Measurements from ENCODE around the gene FXYD6. TPM values are rescaled to one million over a fixed set of nuclear protein-coding genes. Genes with fewer than 3 reads are reported as not detected.

FXYD6 gene
- total and polyA plus RNA-seq, 9 of the 15 experiments (the other 6 are each of a cell fraction or from before 2014, with no cell fraction given), result 0.07 to 0.35 TPM; not detected in 7

DNA sequence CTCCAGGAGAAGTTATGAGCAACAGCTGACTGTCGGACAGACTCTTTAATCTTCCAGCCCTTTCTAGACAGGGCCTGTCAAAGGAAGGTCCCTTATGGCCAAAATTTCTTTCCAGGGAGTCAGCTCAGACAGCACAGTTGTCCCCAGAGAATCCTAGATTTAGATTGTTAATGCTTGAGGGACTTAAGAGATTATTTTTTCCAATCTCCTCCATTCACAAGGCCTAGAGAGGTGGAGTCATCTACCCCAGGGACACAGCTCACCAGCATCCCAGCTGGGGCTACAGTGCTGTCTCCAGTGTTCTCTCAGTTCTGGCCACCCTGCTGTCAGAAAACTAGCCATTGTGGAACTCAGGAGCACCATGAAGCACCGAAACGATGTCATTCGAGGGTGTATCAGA, 87.2 kb downstream of the FXYD6 start (continued):
- TF ChIP-seq, protein P1, sequence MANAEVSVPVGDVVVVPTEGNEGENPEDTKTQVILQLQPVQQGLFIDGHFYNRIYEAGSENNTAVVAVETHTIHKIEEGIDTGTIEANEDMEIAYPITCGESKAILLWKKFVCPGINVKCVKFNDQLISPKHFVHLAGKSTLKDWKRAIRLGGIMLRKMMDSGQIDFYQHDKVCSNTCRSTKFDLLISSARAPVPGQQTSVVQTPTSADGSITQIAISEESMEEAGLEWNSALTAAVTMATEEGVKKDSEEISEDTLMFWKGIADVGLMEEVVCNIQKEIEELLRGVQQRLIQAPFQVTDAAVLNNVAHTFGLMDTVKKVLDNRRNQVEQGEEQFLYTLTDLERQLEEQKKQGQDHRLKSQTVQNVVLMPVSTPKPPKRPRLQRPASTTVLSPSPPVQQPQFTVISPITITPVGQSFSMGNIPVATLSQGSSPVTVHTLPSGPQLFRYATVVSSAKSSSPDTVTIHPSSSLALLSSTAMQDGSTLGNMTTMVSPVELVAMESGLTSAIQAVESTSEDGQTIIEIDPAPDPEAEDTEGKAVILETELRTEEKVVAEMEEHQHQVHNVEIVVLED (CRISPR knock-in tag; IDR thresholded peaks at IDR 0.05), result no peak
- TF ChIP-seq ZNF76 (CRISPR knock-in tag; IDR thresholded peaks at IDR 0.05; ENCODE audit: borderline replicate concordance), result no peak
- no peak for TF ChIP-seq POLR2B (IDR thresholded peaks at IDR 0.05; ENCODE audit: low read depth, partially characterized antibody)

Other genes starting within 250 kb of the FXYD6 start
- gene DSCAML1, start 79.4 kb downstream of the FXYD6 start, total RNA-seq (2014; rRNA removed), result not detected in 2 replicates
- gene DSCAML1, start 79.4 kb downstream of the FXYD6 start, total RNA-seq (2014; rRNA removed; fragmentation: Illumina TruSeq; extraction: Trizol), result not detected in 2 replicates
- gene DSCAML1, start 79.4 kb downstream of the FXYD6 start, total RNA-seq (2015; rRNA removed; fragmentation: Illumina TruSeq; extraction: Trizol), result not detected in 2 replicates
- not detected in 2 replicates for gene DSCAML1, start 79.4 kb downstream of the FXYD6 start, total RNA-seq (2021)
- not detected in 2 replicates for gene DSCAML1, start 79.4 kb downstream of the FXYD6 start, polyA plus RNA-seq (2011; rRNA removed)
- not detected in 2 replicates for gene DSCAML1, start 79.4 kb downstream of the FXYD6 start, polyA plus RNA-seq (2014; fragmentation: Illumina TruSeq; extraction: Trizol)
- gene DSCAML1, start 79.4 kb downstream of the FXYD6 start, polyA plus RNA-seq (2014; fragmentation: Nextera tagmentation; extraction: Ambion mirVana), result not detected
- not detected in 2 replicates for gene DSCAML1, start 79.4 kb downstream of the FXYD6 start, polyA plus RNA-seq (2014; rRNA removed)
- not detected in 2 replicates for gene FXYD2, start 51.9 kb downstream of the FXYD6 start, total RNA-seq (2014; rRNA removed)
- not detected in 2 replicates for gene FXYD2, start 51.9 kb downstream of the FXYD6 start, total RNA-seq (2014; rRNA removed; fragmentation: Illumina TruSeq; extraction: Trizol)
- gene FXYD2, start 51.9 kb downstream of the FXYD6 start, total RNA-seq (2015; rRNA removed; fragmentation: Illumina TruSeq; extraction: Trizol), result not detected in 2 replicates
- 0.29 TPM in 1 of 2 replicates, not detected in the other for gene FXYD2, start 51.9 kb downstream of the FXYD6 start, total RNA-seq (2021)
- not detected in 2 replicates for gene FXYD2, start 51.9 kb downstream of the FXYD6 start, polyA plus RNA-seq (2011; rRNA removed)
- not detected in 2 replicates for gene FXYD2, start 51.9 kb downstream of the FXYD6 start, polyA plus RNA-seq (2014; fragmentation: Illumina TruSeq; extraction: Trizol)
- not detected for gene FXYD2, start 51.9 kb downstream of the FXYD6 start, polyA plus RNA-seq (2014; fragmentation: Nextera tagmentation; extraction: Ambion mirVana)
- gene FXYD2, start 51.9 kb downstream of the FXYD6 start, polyA plus RNA-seq (2014; rRNA removed), result not detected in 2 replicates
- 0.08 and 0.27 TPM in 2 replicates for gene TMPRSS13, start 52.7 kb upstream of the FXYD6 start, total RNA-seq (2014; rRNA removed)
- gene TMPRSS13, start 52.7 kb upstream of the FXYD6 start, total RNA-seq (2014; rRNA removed; fragmentation: Illumina TruSeq; extraction: Trizol), result 0.15 TPM in 1 of 2 replicates, not detected in the other
- gene TMPRSS13, start 52.7 kb upstream of the FXYD6 start, total RNA-seq (2015; rRNA removed; fragmentation: Illumina TruSeq; extraction: Trizol), result 0.14 and 0.19 TPM in 2 replicates
- 0.29 and 0.34 TPM in 2 replicates for gene TMPRSS13, start 52.7 kb upstream of the FXYD6 start, total RNA-seq (2021)
- gene TMPRSS13, start 52.7 kb upstream of the FXYD6 start, polyA plus RNA-seq (2011; rRNA removed), result 0.25 and 0.37 TPM in 2 replicates
- 0.13 and 0.24 TPM in 2 replicates for gene TMPRSS13, start 52.7 kb upstream of the FXYD6 start, polyA plus RNA-seq (2014; fragmentation: Illumina TruSeq; extraction: Trizol)
- gene TMPRSS13, start 52.7 kb upstream of the FXYD6 start, polyA plus RNA-seq (2014; fragmentation: Nextera tagmentation; extraction: Ambion mirVana), result under 1 TPM; 0.11 to 0.13 TPM
- 0.23 and 0.25 TPM in 2 replicates for gene TMPRSS13, start 52.7 kb upstream of the FXYD6 start, polyA plus RNA-seq (2014; rRNA removed)
- gene IL10RA, start 109.7 kb upstream of the FXYD6 start, total RNA-seq (2014; rRNA removed), result 2.9 and 3.5 TPM in 2 replicates
- gene IL10RA, start 109.7 kb upstream of the FXYD6 start, total RNA-seq (2014; rRNA removed; fragmentation: Illumina TruSeq; extraction: Trizol), result 2.0 and 2.9 TPM in 2 replicates
- 1.4 and 2.1 TPM in 2 replicates for gene IL10RA, start 109.7 kb upstream of the FXYD6 start, total RNA-seq (2015; rRNA removed; fragmentation: Illumina TruSeq; extraction: Trizol)
- 4.6 and 4.9 TPM in 2 replicates for gene IL10RA, start 109.7 kb upstream of the FXYD6 start, total RNA-seq (2021)
- 15.4 and 17.3 TPM in 2 replicates for gene IL10RA, start 109.7 kb upstream of the FXYD6 start, polyA plus RNA-seq (2011; rRNA removed)
- 4.0 and 4.5 TPM in 2 replicates for gene IL10RA, start 109.7 kb upstream of the FXYD6 start, polyA plus RNA-seq (2014; fragmentation: Illumina TruSeq; extraction: Trizol)
- under 1 TPM; 0.17 to 0.48 TPM for gene IL10RA, start 109.7 kb upstream of the FXYD6 start, polyA plus RNA-seq (2014; fragmentation: Nextera tagmentation; extraction: Ambion mirVana)
- gene IL10RA, start 109.7 kb upstream of the FXYD6 start, polyA plus RNA-seq (2014; rRNA removed), result 2.7 and 3.6 TPM in 2 replicates
- 4.1 and 5.8 TPM in 2 replicates for gene TMPRSS4, start 200.4 kb upstream of the FXYD6 start, total RNA-seq (2014; rRNA removed)
- gene TMPRSS4, start 200.4 kb upstream of the FXYD6 start, total RNA-seq (2014; rRNA removed; fragmentation: Illumina TruSeq; extraction: Trizol), result 4.0 and 6.3 TPM in 2 replicates
- 5.0 and 6.1 TPM in 2 replicates for gene TMPRSS4, start 200.4 kb upstream of the FXYD6 start, total RNA-seq (2015; rRNA removed; fragmentation: Illumina TruSeq; extraction: Trizol)
- 6.6 and 7.4 TPM in 2 replicates for gene TMPRSS4, start 200.4 kb upstream of the FXYD6 start, total RNA-seq (2021)
- gene TMPRSS4, start 200.4 kb upstream of the FXYD6 start, polyA plus RNA-seq (2011; rRNA removed), result 4.0 and 10.0 TPM in 2 replicates
- gene TMPRSS4, start 200.4 kb upstream of the FXYD6 start, polyA plus RNA-seq (2014; fragmentation: Illumina TruSeq; extraction: Trizol), result 6.4 and 7.5 TPM in 2 replicates
- 1 to 10 TPM; 4.4 to 5.6 TPM for gene TMPRSS4, start 200.4 kb upstream of the FXYD6 start, polyA plus RNA-seq (2014; fragmentation: Nextera tagmentation; extraction: Ambion mirVana)
- 6.2 and 11.5 TPM in 2 replicates for gene TMPRSS4, start 200.4 kb upstream of the FXYD6 start, polyA plus RNA-seq (2014; rRNA removed)
- gene SMIM35, start 210.3 kb upstream of the FXYD6 start, total RNA-seq (2014; rRNA removed), result not detected in 2 replicates
- gene SMIM35, start 210.3 kb upstream of the FXYD6 start, total RNA-seq (2014; rRNA removed; fragmentation: Illumina TruSeq; extraction: Trizol), result not detected in 2 replicates
- gene SMIM35, start 210.3 kb upstream of the FXYD6 start, total RNA-seq (2015; rRNA removed; fragmentation: Illumina TruSeq; extraction: Trizol), result not detected in 2 replicates
- not detected in 2 replicates for gene SMIM35, start 210.3 kb upstream of the FXYD6 start, total RNA-seq (2021)
- 0.03 TPM in 1 of 2 replicates, not detected in the other for gene SMIM35, start 210.3 kb upstream of the FXYD6 start, polyA plus RNA-seq (2011; rRNA removed)
- gene SMIM35, start 210.3 kb upstream of the FXYD6 start, polyA plus RNA-seq (2014; fragmentation: Illumina TruSeq; extraction: Trizol), result not detected in 2 replicates
- under 1 TPM in 1 of 2 experiments, not detected in 1; 0.03 TPM for gene SMIM35, start 210.3 kb upstream of the FXYD6 start, polyA plus RNA-seq (2014; fragmentation: Nextera tagmentation; extraction: Ambion mirVana)
- not detected in 2 replicates for gene SMIM35, start 210.3 kb upstream of the FXYD6 start, polyA plus RNA-seq (2014; rRNA removed)

Measured in K562 (cell line).